GM12865 (cell line): Measurements from ENCODE around the gene CEP126.

Experiments
- DNase-seq: peaks from one replicate; pipeline ENCODE4 v3.0.0; 2010; ENCODE audit warnings: low read depth
- H3K4me3 ChIP-seq: 2 replicates; pipeline ENCODE4 v1.5.1; 2011; ENCODE audit warnings: mild to moderate bottlenecking, low read depth, low read length, control low read depth
- TF ChIP-seq, protein P1 (sequence below): IDR thresholded peaks from 2 replicates; pipeline ENCODE4 v1.5.1; 2011; ENCODE audit warnings: low read length, control low read depth, low read depth, inconsistent platforms; ENCODE audit not compliant: insufficient read depth; ENCODE audit errors: missing control alignments

CEP126 gene

DNA sequence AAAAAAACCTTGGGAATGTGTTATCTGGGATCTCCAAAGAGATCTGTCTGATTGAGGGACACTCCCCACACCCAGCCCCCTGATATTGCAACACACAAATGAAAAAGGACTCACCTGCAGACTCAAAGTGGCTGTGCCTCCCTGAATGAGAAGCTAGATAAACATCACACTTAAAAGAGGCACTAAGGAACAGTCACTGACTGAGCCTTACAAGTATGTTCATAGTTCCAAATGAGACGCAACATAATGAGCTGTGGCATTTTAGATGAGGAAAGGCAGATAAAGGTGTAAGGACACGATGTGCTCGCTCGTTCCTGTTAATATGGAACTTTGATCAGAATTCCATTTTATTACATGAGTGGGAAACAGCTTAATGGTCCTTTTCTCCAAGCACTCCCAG, 111.4 kb downstream of the CEP126 start:
- H3K4me3 ChIP-seq = no peak overlapping the region
- no peak for DNase-seq
- TF ChIP-seq, protein P1, sequence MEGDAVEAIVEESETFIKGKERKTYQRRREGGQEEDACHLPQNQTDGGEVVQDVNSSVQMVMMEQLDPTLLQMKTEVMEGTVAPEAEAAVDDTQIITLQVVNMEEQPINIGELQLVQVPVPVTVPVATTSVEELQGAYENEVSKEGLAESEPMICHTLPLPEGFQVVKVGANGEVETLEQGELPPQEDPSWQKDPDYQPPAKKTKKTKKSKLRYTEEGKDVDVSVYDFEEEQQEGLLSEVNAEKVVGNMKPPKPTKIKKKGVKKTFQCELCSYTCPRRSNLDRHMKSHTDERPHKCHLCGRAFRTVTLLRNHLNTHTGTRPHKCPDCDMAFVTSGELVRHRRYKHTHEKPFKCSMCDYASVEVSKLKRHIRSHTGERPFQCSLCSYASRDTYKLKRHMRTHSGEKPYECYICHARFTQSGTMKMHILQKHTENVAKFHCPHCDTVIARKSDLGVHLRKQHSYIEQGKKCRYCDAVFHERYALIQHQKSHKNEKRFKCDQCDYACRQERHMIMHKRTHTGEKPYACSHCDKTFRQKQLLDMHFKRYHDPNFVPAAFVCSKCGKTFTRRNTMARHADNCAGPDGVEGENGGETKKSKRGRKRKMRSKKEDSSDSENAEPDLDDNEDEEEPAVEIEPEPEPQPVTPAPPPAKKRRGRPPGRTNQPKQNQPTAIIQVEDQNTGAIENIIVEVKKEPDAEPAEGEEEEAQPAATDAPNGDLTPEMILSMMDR = no peak

DNA sequence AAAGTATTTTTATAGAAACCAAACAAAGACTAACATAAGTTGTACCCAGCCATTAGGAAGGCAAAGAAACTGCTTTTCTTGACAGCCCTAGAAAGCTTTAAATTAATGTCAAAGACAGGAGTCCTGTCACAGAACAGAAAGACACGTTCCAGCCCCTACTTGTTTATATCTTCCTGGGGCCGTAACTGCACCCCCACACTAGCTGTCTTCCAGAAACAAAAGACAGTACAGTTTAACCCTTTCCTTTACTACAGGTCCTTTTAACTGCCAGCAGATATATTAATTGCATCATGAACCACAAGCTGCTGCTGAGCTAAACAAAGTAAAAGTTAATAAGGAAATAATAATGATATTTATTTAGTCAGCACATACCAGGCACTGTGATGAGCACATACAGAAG, 112.1 kb downstream of the CEP126 start:
- TF ChIP-seq, protein P1 = no peak
- no peak overlapping the region for H3K4me3 ChIP-seq
- no peak for DNase-seq

DNA sequence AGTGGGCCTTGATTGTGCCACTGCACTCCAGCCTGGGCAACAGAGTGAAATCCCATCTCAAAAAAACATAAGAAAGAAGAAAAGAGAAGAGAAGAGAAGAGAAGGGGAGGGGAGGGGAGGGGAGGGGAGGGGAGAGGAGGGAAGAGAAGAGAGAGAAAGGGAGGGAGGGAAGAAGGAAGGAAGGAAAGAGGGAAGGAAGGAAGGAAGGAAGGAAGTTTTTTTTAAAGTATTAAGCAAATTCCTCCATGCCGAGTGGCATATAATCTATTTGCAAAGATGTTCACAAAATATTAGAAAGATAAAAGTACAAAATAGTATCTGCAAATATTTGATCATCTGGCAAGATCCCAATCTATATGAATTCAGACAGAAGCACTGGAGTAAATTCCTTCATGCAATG, 121.9 kb downstream of the CEP126 start:
- no peak overlapping the region for H3K4me3 ChIP-seq
- no peak for DNase-seq
- TF ChIP-seq, protein P1 = no peak

DNA sequence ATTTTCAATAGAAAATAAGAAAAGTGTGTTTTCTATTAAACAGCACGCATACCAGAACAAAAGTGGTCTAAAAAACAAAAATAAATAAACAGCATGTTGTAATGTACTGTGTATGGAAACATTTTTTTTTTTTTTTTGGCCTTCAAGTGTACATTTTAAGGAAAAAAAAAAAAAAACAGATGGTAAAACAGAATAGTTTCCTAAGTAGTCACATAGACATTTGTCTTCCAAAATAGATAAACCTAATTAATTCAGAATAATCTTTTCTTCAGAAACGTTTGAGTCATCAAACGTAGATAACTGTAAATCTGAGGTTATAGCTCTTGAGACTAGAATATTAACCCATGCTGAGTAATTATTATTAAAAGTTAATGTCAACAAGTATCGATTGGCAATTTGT, 132.0 kb downstream of the CEP126 start:
- no peak for DNase-seq
- TF ChIP-seq, protein P1 = no peak

DNA sequence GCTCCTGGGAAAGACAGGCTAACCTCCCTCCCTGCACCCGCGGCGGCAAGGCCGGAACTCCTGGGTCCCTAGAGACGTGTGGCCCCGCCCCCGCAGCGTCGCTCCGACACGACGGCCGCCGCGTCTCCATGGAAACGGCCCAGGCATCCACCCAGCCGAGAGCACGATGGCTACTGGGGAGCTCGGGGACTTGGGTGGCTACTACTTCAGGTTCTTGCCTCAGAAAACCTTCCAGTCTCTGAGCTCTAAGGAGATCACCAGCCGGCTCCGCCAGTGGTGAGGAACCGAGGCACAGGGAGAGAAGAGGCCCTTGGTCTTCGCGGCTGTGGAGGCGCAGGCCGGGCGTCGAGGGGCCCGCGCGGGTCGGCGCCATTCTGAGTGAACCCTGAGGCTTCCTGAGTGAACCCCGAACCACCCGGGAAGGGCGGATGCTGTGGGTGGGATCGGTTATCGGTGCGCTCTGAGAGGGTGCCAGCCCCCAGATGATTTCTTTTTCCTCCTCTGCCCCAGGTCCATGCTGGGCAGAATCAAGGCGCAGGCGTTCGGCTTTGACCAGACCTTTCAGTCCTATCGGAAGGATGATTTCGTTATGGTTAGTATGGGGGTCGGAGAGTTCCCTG, 132.6 kb downstream of the CEP126 start, which contains the start of gene CFAP300:
CFAP300 (plus strand) TSS at position 133 of the 620 bp plus-strand sequence; CDS start at position 167, 34 bp downstream.
- TF ChIP-seq, protein P1 = no peak
- H3K4me3 ChIP-seq = no peak within 1 kb of the TSS
- peak; percentile 34 for DNase-seq

More for the DNA sequence above, 132.0 kb downstream of the CEP126 start:
- H3K4me3 ChIP-seq = no peak overlapping the region
